ENCODE measurements around the gene FAT3.

DNA sequence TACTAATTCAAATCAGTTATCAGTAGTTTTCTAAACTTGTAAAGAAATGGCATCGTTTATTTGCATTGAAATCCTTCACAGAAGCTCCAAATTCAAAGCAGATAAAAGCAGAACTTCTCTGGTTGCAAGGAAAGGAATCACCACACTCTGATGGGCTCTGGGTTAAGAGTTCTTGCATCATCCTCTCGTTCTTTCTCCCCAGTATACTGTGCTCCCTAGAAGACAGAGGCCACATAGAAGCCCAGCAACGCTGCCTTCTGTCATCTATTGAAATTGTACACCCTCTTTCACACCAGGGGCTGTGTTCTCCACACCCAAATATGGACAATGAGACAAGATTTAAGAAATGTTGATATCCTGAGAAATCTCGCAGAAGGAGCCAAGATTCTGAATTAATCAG is 29.3 kb downstream of the FAT3 start:
- TF ChIP-seq, protein P1, sequence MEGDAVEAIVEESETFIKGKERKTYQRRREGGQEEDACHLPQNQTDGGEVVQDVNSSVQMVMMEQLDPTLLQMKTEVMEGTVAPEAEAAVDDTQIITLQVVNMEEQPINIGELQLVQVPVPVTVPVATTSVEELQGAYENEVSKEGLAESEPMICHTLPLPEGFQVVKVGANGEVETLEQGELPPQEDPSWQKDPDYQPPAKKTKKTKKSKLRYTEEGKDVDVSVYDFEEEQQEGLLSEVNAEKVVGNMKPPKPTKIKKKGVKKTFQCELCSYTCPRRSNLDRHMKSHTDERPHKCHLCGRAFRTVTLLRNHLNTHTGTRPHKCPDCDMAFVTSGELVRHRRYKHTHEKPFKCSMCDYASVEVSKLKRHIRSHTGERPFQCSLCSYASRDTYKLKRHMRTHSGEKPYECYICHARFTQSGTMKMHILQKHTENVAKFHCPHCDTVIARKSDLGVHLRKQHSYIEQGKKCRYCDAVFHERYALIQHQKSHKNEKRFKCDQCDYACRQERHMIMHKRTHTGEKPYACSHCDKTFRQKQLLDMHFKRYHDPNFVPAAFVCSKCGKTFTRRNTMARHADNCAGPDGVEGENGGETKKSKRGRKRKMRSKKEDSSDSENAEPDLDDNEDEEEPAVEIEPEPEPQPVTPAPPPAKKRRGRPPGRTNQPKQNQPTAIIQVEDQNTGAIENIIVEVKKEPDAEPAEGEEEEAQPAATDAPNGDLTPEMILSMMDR (IDR thresholded peaks at IDR 0.05) = no peak
- TF ChIP-seq EP300 (IDR thresholded peaks at IDR 0.05) = no peak

Measured in ovary (tissue), 3 donors.